GM18508 (cell line): ENCODE results near the gene CEP104.

Source experiments
- ATAC-seq: cut with Tn5 transposase; IDR thresholded peaks from one replicate; pipeline ENCODE4 v1.9.1; 2021; ENCODE audit warnings: moderate number of reproducible peaks; ENCODE audit not compliant: insufficient read depth, unreplicated experiment

The CEP104 gene

DNA sequence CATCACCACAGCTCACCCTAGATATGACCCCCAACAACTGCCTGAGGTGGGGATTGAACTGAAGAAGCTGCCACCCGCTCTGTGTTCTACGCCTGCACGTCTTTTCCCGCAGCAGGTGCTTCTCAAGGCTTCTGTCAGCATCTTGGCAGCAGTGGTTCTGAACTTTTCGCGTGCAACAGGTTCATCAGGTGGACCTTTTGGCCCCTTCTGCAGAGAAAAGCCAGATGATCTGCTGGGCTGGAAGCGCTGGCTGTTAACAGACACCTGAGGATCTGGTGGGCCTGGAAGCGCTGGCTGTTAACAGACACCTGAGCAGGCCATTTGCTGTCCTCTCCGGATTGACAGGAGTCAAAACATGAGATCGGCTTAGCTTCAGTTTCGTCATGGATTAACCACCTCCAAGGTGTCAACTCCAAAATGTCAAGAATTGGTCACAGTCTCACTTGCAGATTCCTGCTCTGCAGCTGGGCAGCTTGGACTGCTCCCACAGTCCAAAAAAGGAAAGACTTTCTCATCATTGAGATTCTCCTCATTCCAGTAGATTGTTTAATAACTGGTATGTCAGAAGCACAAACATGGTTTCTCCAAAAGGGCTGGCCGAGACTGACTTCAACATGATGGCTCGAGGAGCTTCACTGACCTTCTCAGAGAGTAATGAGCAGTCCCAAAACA is 38.4 kb upstream of the CEP104 start:
- no peak for ATAC-seq

GRCh38 chr1:3894626-3895278 is 37.7 kb upstream of the CEP104 start:
- no peak for ATAC-seq

DNA sequence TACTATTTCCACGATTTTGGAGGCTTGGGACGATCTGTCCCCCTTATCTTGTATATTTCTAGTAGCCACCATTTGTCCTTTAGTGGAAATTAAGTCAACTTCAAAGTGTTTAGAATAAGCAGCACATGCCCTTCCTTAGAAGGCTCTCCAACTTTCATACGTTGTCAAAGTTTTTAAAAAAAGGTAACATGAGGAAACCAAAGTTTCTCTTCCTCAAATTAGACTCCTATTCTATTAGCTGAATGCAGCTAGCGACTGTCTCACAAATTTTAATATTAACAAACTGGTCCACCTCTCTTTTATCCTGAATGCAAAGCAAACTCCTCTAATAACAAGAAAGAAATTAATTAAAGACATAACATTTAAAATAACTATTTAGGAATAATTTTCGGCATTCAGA is 36.2 kb upstream of the CEP104 start:
- ATAC-seq, result no peak

DNA sequence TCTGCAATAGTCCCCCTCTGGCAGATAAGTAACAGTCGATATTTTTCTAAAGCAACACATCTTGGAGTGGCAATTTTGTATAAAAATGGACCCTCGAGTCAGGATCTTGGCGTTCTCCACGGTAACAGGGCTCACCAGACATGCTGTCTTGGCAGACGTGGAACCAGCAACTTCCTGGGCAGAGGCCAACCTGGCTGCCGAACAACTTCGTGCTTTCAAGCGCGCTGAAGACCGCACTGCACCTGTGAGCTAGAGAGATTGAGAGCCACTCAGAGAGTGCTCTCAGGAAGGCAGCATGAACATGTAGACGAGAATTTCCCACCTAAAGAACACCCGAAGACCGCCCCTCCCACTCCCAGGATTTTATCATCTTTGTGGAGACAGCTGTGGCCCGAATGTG is 35.7 kb upstream of the CEP104 start:
- no peak for ATAC-seq

DNA sequence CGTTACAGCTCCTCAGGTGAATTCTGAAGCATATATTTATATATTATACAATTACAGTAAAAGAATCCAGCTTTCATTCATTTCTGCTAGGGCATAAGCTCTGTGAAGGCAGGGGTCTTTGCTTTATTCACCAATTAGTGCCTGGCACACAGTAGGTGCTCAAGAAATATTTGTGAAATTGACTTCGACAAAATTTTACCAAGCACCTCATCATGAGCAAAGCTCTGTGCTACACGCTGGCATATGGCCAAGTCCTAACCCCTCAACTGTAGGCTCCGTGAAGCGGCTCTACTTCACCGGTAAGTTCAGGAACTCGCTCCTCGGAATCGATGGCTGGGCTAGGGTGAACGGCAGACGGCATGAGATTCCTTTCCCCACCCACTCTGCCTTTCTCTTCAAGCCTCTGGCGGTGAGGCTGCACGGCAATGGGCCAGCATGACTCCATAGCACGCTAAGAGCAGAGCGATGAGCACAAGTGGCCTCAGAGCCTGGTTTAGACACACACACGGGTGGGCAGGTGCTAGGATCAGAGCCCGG is 34.4 kb upstream of the CEP104 start:
- ATAC-seq, result no peak

- ATAC-seq, result no peak
Measured at GRCh38 chr1:3890389-3891328, 33.6 kb upstream of the CEP104 start.

DNA sequence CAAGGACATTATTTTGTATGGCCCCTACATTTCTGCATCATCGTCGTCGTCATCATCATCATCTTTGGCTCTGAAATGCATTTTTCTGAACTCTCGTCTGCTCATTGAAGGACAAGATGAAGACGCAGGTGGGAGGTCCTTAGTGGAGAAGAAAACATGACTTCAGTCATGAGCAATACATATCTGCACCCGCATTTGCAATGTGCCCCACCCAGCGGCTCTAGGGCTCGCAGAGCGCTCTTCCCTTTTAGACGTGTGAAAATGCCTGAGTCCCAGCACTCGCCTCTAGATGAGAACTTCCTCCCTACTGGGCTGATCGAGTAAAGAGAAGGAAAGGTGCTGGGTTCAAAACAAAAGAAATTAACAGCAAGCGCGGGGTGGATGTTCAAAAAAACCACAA is 32.9 kb upstream of the CEP104 start:
- no peak for ATAC-seq

- ATAC-seq, result no peak
Measured at GRCh38 chr1:3888301-3888700, 31.3 kb upstream of the CEP104 start.

- no peak for ATAC-seq
Measured at GRCh38 chr1:3886691-3887090, 29.7 kb upstream of the CEP104 start.

DNA sequence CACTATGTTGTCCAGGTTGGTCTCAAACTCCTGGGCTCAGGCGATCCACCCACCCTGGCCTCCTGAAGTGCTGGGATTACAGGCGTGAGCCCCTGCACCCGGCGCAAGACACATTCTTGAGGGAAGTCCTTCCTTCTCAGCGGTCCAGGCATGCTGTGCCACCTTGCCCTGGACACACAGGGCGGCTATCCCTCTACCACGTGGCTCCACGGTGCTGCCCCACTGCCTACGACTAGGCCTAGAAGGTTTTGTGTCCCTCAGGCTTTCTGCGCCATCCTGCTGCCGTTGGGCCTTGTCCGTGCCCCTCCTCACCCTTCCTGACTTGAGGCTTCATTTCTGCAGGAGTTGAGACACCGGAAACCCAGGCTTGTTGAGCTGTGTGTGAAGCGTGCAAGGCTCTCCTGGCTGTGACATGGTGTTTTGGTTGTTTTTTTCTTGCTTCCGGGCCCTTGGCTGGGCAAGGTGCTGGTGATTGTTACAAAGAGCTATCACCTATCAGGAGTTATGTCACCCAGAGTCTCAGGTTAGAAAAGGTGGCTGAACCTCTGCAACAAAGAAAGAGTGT is 29.2 kb upstream of the CEP104 start:
- ATAC-seq, result no peak

GRCh38 chr1:3885611-3886010 is 28.6 kb upstream of the CEP104 start:
- no peak for ATAC-seq

DNA sequence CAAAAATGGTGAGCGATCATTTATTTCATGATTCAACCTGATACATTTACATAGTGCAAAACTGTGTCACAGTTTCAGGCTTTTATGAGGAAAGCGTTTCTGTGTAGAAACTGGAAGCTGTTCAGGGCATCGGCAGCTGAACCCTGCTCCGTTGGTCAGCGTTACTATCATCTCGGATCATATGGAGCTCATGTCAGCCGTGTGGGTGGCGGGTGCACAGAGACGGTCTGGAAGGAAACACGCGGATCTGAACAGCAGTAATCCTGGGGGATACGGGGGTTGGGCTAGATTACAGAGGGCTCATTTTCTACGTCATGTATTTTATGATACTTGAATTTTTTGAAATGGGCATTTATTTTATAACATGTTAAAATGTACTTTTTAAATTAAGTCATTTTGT is 28.0 kb upstream of the CEP104 start:
- ATAC-seq, result no peak

DNA sequence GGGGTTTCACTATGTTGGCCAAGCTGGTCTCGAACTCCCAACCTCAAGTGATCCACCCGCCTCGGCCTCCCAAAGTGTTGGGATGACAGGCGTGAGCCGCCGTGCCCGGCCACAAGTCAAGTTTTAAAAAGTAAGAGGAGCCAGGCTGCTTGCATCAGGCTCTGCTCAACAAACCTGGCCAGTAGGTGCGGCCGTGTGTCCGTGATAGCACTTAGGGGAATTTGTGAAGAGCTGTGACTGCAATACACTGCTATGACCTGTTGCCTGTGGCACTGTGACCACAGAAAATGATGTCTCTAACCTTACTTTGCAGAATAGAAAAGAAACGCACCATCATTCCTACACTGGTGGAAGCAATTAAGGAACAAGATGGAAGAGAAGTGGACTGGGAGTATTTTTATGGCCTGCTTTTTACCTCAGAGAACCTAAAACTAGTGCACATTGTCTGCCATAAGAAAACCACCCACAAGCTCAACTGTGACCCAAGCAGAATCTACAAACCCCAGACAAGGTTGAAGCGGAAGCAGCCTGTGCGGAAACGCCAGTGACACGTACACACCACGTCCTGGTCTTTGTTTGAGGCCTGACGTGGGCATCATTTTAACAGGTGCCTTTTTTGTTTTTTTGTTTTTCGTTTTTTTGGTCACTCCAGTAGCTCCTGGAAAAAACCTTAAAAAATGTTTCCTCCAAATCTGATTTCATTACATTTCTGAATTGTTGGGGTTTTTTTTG is 26.3 kb upstream of the CEP104 start:
- no peak for ATAC-seq

DNA sequence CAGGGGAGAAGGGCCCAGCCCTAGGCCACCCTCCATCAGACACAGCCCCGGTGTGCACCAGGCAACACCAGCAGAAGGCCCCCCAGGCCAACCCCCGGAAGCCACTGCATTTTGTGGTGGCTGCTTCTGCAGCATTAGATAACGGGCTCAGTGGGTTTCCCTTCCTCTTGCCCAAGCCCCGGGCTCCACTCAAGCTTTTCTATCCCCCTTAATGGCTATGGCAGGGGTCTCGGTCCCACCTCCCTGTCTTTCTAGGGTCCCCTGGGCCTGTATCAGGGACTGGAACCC is 24.1 kb upstream of the CEP104 start:
- no peak for ATAC-seq

- ATAC-seq, result no peak
Measured at GRCh38 chr1:3880429-3881192, 23.6 kb upstream of the CEP104 start.

DNA sequence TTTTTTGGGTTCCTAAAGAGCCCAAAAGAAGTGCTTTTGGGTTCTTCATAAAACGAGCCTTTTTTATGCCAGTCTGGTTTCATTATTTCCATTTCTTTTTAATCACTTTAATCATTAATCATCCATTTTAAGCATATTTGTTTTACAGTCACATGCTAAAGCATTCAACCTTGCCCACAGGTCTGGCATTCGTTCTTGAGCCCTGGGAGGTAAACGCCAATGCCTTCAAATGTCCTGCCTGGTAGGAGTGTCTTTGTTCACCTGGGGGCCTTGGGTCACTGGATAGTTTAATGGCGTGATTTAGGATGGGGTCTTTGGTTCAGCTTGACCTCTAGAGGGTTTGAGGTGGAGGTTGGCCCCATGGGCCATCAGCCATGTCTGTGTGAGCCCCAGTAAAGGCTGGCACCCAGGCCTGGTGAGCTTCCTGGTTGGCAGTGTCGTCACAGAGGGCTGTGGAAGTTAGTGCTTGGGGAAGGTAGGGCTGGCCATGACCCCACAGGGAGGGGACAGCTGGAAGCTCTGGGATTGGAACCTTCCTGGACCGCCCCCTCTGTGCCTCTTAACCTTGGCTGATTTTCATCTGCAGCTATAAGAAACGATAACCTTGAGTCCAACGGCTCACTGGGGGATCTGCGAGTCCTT is 22.9 kb upstream of the CEP104 start:
- ATAC-seq, result no peak

- ATAC-seq, result no peak
Measured at GRCh38 chr1:3879099-3879498, 22.1 kb upstream of the CEP104 start.

DNA sequence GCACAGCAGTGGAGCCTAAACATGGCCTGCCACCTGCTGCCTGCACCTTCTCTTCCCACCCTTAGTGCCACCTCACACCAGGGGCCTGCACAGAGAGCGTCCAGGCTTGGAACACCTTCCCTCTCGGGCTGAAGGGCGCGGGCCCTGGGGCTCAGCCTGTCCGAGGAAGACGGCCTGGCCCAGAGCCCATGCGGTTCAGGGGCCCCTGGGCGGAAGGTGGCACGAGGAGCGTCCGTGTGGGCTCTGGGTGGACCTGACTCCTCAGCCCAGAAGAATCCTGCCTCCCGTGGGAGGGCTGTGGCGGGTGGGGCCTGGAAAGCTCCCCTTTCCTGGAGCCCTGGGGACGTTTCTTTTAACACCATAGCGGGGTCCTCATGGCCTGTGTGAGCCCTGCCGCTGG is 19.7 kb upstream of the CEP104 start:
- ATAC-seq, result no peak

- no peak for ATAC-seq
Measured at GRCh38 chr1:3874736-3875135, 17.7 kb upstream of the CEP104 start.
